SK-N-SH treated with all-trans-retinoic acid at 6 μM for 48 hours (cell line): ENCODE measurements around the gene C8G.

Source experiments
- ATAC-seq: fragments of 200-7000 bp; cut with Tn5 transposase; 3 replicates; pipeline ENCODE4 v1.9.1; 2020; ENCODE audit warnings: mild to moderate bottlenecking, moderate library complexity
- ARNTL ChIP-seq: fragments of 450-650 bp; formaldehyde crosslinking; IDR thresholded peaks from 2 replicates; pipeline ENCODE4 v1.5.0; 2020; ENCODE audit warnings: low read depth, mild to moderate bottlenecking, moderate library complexity, borderline replicate concordance
- BACH2 ChIP-seq: fragments of 250-450 bp; sonication (Bioruptor Pico); IDR thresholded peaks from 2 replicates; pipeline ENCODE4 v1.9.0; 2021; ENCODE audit warnings: mild to moderate bottlenecking, borderline replicate concordance
- CREB5 ChIP-seq: fragments of 250-450 bp; sonication (Bioruptor Pico); IDR thresholded peaks from 2 replicates; pipeline ENCODE4 v1.5.1; 2020; ENCODE audit warnings: low read depth, mild to moderate bottlenecking, moderate library complexity
- CSDC2 ChIP-seq: fragments of 250-450 bp; sonication (Bioruptor Pico); IDR thresholded peaks from 2 replicates; pipeline ENCODE4 v1.5.0; 2020; ENCODE audit warnings: mild to moderate bottlenecking, moderate library complexity
- ESRRG ChIP-seq: fragments of 250-450 bp; sonication (Bioruptor Pico); IDR thresholded peaks from 2 replicates; pipeline ENCODE4 v1.6.1; 2021; ENCODE audit warnings: mild to moderate bottlenecking
- GLIS3 ChIP-seq: fragments of 250-450 bp; sonication (Bioruptor Pico); IDR thresholded peaks from 2 replicates; pipeline ENCODE4 v1.5.0; 2020; ENCODE audit warnings: mild to moderate bottlenecking, moderate library complexity
- ISL1 ChIP-seq: fragments of 250-450 bp; sonication (Bioruptor Pico); IDR thresholded peaks from 2 replicates; pipeline ENCODE4 v2.1.2; 2022; ENCODE audit warnings: mild to moderate bottlenecking, moderate library complexity
- OSR1 ChIP-seq: fragments of 250-450 bp; sonication (Bioruptor Pico); IDR thresholded peaks from 2 replicates; pipeline ENCODE4 v1.8.0; 2022; ENCODE audit warnings: moderate library complexity, mild to moderate bottlenecking, inconsistent platforms
- PATZ1 ChIP-seq: fragments of 250-450 bp; sonication (Bioruptor Pico); IDR thresholded peaks from 2 replicates; pipeline ENCODE4 v1.8.0; 2020; ENCODE audit warnings: mild to moderate bottlenecking, moderate library complexity, borderline replicate concordance
- PPARA ChIP-seq: fragments of 250-450 bp; sonication (Bioruptor Pico); IDR thresholded peaks from 2 replicates; pipeline ENCODE4 v1.5.0; 2020; ENCODE audit warnings: mild to moderate bottlenecking, borderline replicate concordance
- RARB ChIP-seq: fragments of 250-450 bp; sonication (Bioruptor Pico); IDR thresholded peaks from 2 replicates; pipeline ENCODE4 v1.8.0; 2021; ENCODE audit warnings: mild to moderate bottlenecking, moderate library complexity
- SNAI2 ChIP-seq: fragments of 250-450 bp; sonication (Bioruptor Pico); IDR thresholded peaks from 2 replicates; pipeline ENCODE4 v1.5.0; 2020; ENCODE audit warnings: mild to moderate bottlenecking, moderate library complexity
- TCF4 ChIP-seq: fragments of 250-450 bp; sonication (Bioruptor Pico); IDR thresholded peaks from 2 replicates; pipeline ENCODE4 v1.8.0; 2021; ENCODE audit warnings: mild to moderate bottlenecking, moderate library complexity, borderline replicate concordance
- TOX ChIP-seq: fragments of 250-450 bp; sonication (Bioruptor Pico); IDR thresholded peaks from 2 replicates; pipeline ENCODE4 v1.8.0; 2021; ENCODE audit warnings: mild to moderate bottlenecking, moderate library complexity, borderline replicate concordance
- TSHZ2 ChIP-seq: fragments of 250-450 bp; sonication (Bioruptor Pico); IDR thresholded peaks from 2 replicates; pipeline ENCODE4 v1.5.0; 2020; ENCODE audit warnings: mild to moderate bottlenecking, moderate library complexity
- ZC3H10 ChIP-seq: fragments of 250-450 bp; sonication (Bioruptor Pico); IDR thresholded peaks from 2 replicates; pipeline ENCODE4 v1.5.1; 2021; ENCODE audit warnings: mild to moderate bottlenecking, moderate library complexity
- ZFP3 ChIP-seq: fragments of 250-450 bp; sonication (Bioruptor Pico); IDR thresholded peaks from 2 replicates; pipeline ENCODE4 v1.5.0; 2020; ENCODE audit warnings: mild to moderate bottlenecking, moderate library complexity
- ZFP30 ChIP-seq: fragments of 450-650 bp; formaldehyde crosslinking; IDR thresholded peaks from 2 replicates; pipeline ENCODE4 v1.5.0; 2022; ENCODE audit warnings: mild to moderate bottlenecking, moderate library complexity
- ZNF565 ChIP-seq: fragments of 450-650 bp; formaldehyde crosslinking; conservative IDR thresholded peaks from 2 replicates; pipeline ENCODE4 v1.5.0; 2020; ENCODE audit warnings: low read depth, mild to moderate bottlenecking, moderate library complexity
- ZNF70 ChIP-seq: fragments of 450-650 bp; formaldehyde crosslinking; IDR thresholded peaks from 2 replicates; pipeline ENCODE4 v1.5.0; 2020; ENCODE audit warnings: mild to moderate bottlenecking, moderate library complexity
- ZNF8 ChIP-seq: fragments of 450-650 bp; formaldehyde crosslinking; IDR thresholded peaks from 2 replicates; pipeline ENCODE4 v1.5.0; 2020; ENCODE audit warnings: mild to moderate bottlenecking, moderate library complexity
- TF ChIP-seq, protein P1 (sequence below): fragments of 250-450 bp; sonication (Bioruptor Pico); IDR thresholded peaks from 2 replicates; pipeline ENCODE4 v1.5.1; 2021; ENCODE audit warnings: mild to moderate bottlenecking, moderate library complexity

C8G gene

DNA sequence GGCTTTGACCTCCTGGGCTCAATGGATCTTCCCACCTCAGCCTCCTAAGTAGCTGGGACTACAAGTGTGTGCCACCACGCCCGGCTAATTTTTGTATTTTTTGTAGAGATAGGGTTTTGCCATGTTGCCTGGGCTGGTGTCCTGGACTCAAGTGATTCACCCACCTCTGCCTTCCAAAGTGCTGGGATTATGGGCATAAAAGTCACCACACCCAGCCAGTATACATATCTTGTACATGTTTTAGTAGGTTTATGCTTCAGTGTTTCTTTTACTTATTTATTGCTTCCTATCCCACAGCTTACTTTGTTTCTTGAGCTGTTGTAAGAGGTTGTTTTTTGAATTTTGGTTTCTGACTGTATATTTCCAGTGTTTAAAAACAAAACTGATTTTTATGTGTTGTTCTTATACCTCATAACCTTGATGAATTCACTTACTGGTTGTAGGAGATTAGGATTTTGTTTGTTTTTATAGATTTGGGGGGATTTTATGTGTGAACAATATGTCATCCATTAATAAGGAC, 13.4 kb upstream of the C8G start:
- no peak for TF ChIP-seq ISL1 (CRISPR knock-in tag)
- no peak for TF ChIP-seq ZC3H10 (CRISPR knock-in tag)
- TF ChIP-seq ZFP30 = no peak
- no peak for TF ChIP-seq ZNF565 (CRISPR knock-in tag)
- no peak for TF ChIP-seq ZNF8 (CRISPR knock-in tag)
- TF ChIP-seq, protein P1, sequence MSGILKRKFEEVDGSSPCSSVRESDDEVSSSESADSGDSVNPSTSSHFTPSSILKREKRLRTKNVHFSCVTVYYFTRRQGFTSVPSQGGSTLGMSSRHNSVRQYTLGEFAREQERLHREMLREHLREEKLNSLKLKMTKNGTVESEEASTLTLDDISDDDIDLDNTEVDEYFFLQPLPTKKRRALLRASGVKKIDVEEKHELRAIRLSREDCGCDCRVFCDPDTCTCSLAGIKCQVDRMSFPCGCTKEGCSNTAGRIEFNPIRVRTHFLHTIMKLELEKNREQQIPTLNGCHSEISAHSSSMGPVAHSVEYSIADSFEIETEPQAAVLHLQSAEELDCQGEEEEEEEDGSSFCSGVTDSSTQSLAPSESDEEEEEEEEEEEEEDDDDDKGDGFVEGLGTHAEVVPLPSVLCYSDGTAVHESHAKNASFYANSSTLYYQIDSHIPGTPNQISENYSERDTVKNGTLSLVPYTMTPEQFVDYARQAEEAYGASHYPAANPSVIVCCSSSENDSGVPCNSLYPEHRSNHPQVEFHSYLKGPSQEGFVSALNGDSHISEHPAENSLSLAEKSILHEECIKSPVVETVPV (CRISPR knock-in tag) = no peak
- no peak for TF ChIP-seq BACH2 (CRISPR knock-in tag)
- TF ChIP-seq PPARA (CRISPR knock-in tag) = no peak
- no peak for TF ChIP-seq TCF4
- no peak for TF ChIP-seq TSHZ2 (CRISPR knock-in tag)
- no peak for TF ChIP-seq SNAI2 (CRISPR knock-in tag)
- TF ChIP-seq TOX = no peak
- no peak for TF ChIP-seq CREB5
- TF ChIP-seq RARB (CRISPR knock-in tag) = no peak
- no peak for TF ChIP-seq ZNF70
- no peak for TF ChIP-seq CSDC2 (CRISPR knock-in tag)
- TF ChIP-seq ARNTL = no peak
- no peak for TF ChIP-seq GLIS3 (CRISPR knock-in tag)
- no peak for ATAC-seq

GRCh38 chr9:136934277-136934676, 10.8 kb upstream of the C8G start:
- TF ChIP-seq ISL1 (CRISPR knock-in tag) (no peak), BACH2 (CRISPR knock-in tag) (no peak), GLIS3 (CRISPR knock-in tag) (no peak), ARNTL (no peak), ZFP3 (CRISPR knock-in tag) (no peak)
- TF ChIP-seq, all 23 proteins: peak for 0
- ATAC-seq = no peak

- TF ChIP-seq ZNF70 (no peak), CSDC2 (CRISPR knock-in tag) (no peak), GLIS3 (CRISPR knock-in tag) (no peak), RARB (CRISPR knock-in tag) (no peak), ZFP30 (no peak), ZC3H10 (CRISPR knock-in tag) (no peak), TSHZ2 (CRISPR knock-in tag) (no peak), TOX (no peak), ISL1 (CRISPR knock-in tag) (no peak), ZNF8 (CRISPR knock-in tag) (no peak), BACH2 (CRISPR knock-in tag) (no peak), ESRRG (CRISPR knock-in tag) (no peak), SNAI2 (CRISPR knock-in tag) (no peak), ZFP3 (CRISPR knock-in tag) (no peak), CREB5 (no peak), OSR1 (CRISPR knock-in tag) (no peak), PATZ1 (CRISPR knock-in tag) (no peak), PPARA (CRISPR knock-in tag) (no peak)
- TF ChIP-seq, protein P1 (CRISPR knock-in tag) = no peak
- no peak for ATAC-seq
Observed at GRCh38 chr9:136935651-136936050, 9.4 kb upstream of the C8G start.
